Mesodermal cell (in vitro differentiated cells): Measurements from ENCODE around the gene VSIG10L2. TPM values are rescaled to one million over a fixed set of nuclear protein-coding genes. Genes with fewer than 3 reads are reported as not detected.
"Not testable (repeated sequence)": the region's sequence is repeated elsewhere in the genome, so short reads cannot be mapped to it uniquely, and the experiment has no call there.

Source experiments
- H3K27ac ChIP-seq: 2 replicates; pipeline ENCODE4 v1.7.0; 2013; ENCODE audit warnings: mild to moderate bottlenecking, low read depth, low read length, moderate library complexity; ENCODE audit not compliant: severe bottlenecking
- H3K36me3 ChIP-seq: 2 replicates; pipeline ENCODE4 v1.7.1; 2013; ENCODE audit warnings: mild to moderate bottlenecking, low read length, moderate library complexity; ENCODE audit not compliant: control insufficient read depth, insufficient read depth
- H3K4me1 ChIP-seq: one replicate; pipeline ENCODE4 v1.7.1; 2013; ENCODE audit warnings: mild to moderate bottlenecking, low read length; ENCODE audit not compliant: insufficient read depth, control insufficient read depth, poor library complexity, severe bottlenecking
- H3K4me3 ChIP-seq: 2 replicates; pipeline ENCODE4 v1.7.0; 2013; ENCODE audit warnings: low read length, control low read depth, mild to moderate bottlenecking; ENCODE audit not compliant: insufficient read depth, poor library complexity, severe bottlenecking; ENCODE audit errors: extremely low read depth
- H3K9me3 ChIP-seq: 2 replicates; pipeline ENCODE4 v1.7.1; 2013; ENCODE audit warnings: mild to moderate bottlenecking, low read length, moderate library complexity; ENCODE audit not compliant: control insufficient read depth
- WGBS, 2 experiments: methylation state at CpG; one replicate each; pipeline ENCODE4 v1.1.5; 2013; ENCODE audit warnings: missing lambda C conversion rate in 2 of 2; ENCODE audit not compliant: insufficient coverage in 2 of 2; 5-methylcytosine and 5-hydroxymethylcytosine counted together
- polyA plus RNA-seq, 2 experiments: library from polyadenylated mRNA; stranded (reverse); fragments of 50-300 nt; gene quantifications; one replicate each; pipeline ENCODE4 v1.2.3, GENCODE V29; 2013

The VSIG10L2 gene
- polyA plus RNA-seq (2013, experiment 1 of 2) = not detected
- not detected for polyA plus RNA-seq (2013, experiment 2 of 2)

DNA sequence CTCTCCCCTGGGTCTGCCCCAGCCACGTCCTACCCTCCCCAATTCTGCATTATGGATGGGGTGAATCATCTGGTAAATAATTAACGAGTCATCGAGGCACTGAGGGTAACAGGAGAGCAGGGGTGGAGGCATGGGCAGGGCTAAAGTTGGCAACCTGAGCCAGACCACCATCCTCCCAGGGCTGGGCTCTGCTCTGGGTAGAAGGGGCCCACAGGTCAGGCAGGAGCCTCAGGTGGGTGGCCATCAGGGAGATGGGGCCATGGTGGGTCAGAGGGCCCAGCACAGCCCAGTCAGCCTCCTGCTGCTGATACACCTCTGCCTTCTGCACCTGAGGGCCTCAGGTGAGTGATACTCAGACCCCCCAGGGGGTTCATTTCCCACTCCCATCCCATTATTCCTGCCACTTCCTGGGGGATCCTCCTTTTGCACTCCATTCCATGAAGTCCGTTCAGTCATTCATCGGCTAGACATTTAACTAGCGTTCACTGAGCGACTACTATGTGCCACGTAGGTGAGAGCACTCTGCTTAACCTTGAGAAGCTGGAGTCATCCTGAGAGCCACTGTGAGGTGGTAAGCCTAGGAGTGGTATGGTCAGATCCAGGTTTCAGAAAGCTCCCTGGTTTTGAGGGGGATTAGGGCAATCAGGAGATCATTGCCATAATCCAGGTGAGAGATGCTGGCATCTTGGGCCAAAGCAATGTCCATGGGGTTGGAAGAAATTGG is at the start of gene VSIG10L2:
VSIG10L2 (plus strand) TSS at position 248 of the 724 bp plus-strand sequence; CDS start at position 260, 12 bp downstream.
- Histone ChIP-seq H3K4me1 (no peaks in the 10 kb centered on the region), H3K36me3 (no peaks in the 10 kb centered on the region), H3K9me3 (no peaks in the 10 kb centered on the region), H3K27ac (no peak within 1 kb of the TSS), H3K4me3 (no peak within 1 kb of the TSS)
- 84 to 98% methylated on average over 5 to 6 of the region's 8 CpGs for WGBS, 2 experiments

DNA sequence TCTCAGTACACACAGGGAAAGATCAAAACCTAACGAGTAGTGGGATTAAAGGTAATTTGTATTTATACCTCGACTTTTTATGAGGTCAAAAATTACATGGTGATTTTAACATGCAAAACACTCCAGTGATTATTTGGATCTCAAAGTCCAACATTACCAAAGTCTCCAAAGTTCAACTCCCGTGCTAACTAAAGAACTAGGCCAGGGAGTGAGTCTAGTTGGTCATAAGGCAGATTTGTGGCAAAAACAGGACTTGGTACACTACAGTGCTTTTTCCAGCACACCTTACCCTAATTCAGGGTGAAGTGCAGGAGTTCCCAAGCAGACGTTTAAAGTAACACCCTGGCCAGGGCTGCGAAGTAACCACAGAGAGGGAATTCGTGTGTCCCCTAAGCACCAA is 44.0 kb upstream of the VSIG10L2 start:
- 81 to 91% methylated on average over 3 to 4 of the region's 6 CpGs for WGBS, 2 experiments
- Histone ChIP-seq H3K4me3 (peak overlapping the region; percentile 73), H3K9me3 (peaks cover 7% of the 10 kb centered on the region), H3K27ac (no peak overlapping the region), H3K4me1 (no peaks in the 10 kb centered on the region), H3K36me3 (peaks cover 18% of the 10 kb centered on the region)

DNA sequence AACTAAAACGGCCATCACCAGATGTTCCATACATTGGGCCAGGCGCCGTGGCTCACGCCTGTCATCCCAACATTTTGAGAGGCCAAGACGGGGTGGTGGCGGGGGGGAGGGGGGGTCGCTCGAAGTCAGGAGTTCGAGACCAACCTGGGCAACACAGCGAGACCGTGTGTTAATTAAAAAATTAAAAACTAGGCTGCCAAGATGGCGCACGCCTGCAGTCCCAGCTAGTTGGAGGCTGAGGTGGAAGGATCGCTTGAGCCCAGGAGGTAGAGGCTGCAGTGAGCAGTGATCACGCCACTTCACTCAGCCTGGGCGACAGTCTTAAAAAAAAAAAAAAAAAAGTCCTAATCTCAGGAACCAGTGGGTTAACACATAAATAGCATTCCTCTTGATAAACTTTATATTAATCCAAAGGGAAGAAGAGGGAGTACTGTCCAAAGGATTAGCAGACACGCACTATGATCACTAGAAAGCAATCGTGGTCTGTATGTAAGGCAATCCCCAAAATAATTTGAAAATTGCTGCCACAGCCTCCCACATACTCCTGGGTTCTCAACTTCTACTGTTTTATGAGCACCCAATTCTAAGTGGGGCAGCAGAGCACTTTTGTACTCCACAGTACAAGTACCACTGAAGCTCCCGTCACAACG is 43.4 kb upstream of the VSIG10L2 start:
- 66 to 79% methylated on average over 9 to 13 of the region's 20 CpGs for WGBS, 2 experiments
- peak overlapping the region; percentile 59 for H3K27ac ChIP-seq
- no peaks in the 10 kb centered on the region for H3K4me1 ChIP-seq
- H3K4me3 ChIP-seq = peak overlapping the region; percentile 73
- peaks cover 7% of the 10 kb centered on the region for H3K9me3 ChIP-seq
- H3K36me3 ChIP-seq = peaks cover 18% of the 10 kb centered on the region

DNA sequence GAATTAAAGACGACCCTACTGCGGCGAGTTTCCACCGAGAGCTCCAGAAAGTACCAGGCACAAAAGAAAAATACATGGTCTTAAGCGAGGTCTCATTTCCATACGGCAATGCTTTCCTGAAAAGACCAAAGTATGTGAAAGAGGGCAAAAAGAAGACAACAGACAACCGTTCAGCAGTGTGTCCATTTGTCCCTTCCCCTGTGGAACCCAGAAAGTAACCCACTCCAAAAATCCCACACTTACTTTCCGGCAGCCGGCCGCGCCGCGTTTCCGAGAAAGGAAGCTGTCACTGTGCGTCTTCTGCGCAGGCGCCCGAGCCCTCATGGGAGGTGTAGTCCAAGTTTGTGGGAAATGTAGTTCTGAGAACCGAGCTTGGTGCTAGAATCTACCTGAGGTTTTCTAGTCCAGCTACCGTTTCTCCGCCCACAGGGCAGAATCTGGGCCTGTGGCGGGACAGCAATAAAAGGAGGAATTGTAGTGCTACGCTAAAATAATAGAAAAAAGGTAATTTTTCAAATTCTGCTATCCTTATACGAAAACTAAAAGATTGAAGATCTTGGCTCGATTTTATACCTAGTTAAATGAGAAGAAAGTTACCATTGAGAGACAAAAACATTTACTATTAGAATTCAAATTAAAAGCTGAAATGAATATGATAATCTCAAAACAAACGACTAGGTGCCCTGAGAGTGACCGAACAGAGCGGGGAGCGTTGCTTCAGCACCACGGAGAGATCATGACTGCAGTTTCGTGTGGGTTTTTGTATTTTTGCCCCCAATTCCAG is 42.7 kb upstream of the VSIG10L2 start, which contains the start of gene PUS3:
PUS3 (minus strand) TSS at position 280 of the 784 bp plus-strand sequence. CDS start 6,922 bp downstream, outside the sequence.
- H3K4me1 ChIP-seq = no peaks in the 10 kb centered on the region
- H3K27ac ChIP-seq = peak within 1 kb of the TSS; percentile 59
- peak within 1 kb of the TSS; percentile 73 for H3K4me3 ChIP-seq
- H3K9me3 ChIP-seq = peaks cover 7% of the 10 kb centered on the region
- 0 to 2% methylated on average over 6 to 20 of the region's 31 CpGs for WGBS, 2 experiments
- peaks cover 18% of the 10 kb centered on the region for H3K36me3 ChIP-seq

DNA sequence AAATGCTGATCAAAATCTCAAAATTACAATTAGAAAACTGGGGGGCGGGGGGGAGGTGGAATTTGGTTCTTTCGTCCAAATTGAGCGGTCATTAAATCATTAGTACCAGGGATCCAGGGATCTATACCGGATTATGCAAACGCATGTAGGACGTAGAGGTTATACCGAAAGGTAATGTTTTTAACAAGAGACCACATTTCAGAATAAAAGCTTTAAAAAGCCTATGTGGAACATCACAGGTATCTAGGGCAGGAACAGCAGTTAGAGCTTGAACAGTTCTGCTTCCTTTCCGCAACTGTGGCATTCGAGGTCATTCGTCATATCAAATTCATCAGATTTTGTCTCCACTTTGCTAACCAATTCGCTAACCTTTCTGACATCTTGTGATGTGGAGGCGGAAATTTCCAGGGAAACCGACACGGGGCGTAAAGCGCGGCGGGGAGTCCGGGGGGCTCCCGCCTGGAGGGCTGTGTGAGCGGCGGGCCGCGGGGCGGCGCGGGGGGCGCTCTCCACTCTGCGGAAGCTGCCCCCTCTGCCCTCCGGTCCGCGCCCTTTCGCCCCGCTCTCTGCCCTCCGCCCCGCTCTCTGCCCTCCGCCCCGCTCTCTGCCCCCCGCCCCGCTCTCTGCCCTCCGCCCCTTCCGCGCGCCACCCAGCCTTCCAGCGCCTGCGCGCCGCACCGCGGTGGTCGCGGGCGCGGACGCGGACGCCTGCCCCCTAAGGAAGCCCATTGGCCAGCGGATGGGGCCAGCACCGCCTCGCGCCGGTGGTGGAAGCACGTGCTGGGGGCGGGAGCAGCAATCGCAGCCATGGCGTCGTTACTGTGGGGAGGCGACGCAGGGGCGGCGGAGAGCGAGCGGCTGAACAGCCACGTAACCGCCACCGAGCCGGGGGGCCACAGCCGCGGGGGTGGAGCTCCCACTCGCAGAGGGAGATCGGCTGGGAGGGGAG is 41.9 kb upstream of the VSIG10L2 start, which contains the start of gene DDX25:
DDX25 (plus strand) TSS at position 798 of the 949 bp plus-strand sequence; CDS start at position 808, 10 bp downstream.
- H3K4me3 ChIP-seq = peak within 1 kb of the TSS; percentile 73
- H3K36me3 ChIP-seq = peaks cover 15% of the 10 kb centered on the region
- WGBS, 2 experiments = 4 to 8% methylated on average over 25 to 37 of the region's 81 CpGs
- no peaks in the 10 kb centered on the region for H3K4me1 ChIP-seq
- peaks cover 7% of the 10 kb centered on the region for H3K9me3 ChIP-seq
- H3K27ac ChIP-seq = no peak within 1 kb of the TSS

DNA sequence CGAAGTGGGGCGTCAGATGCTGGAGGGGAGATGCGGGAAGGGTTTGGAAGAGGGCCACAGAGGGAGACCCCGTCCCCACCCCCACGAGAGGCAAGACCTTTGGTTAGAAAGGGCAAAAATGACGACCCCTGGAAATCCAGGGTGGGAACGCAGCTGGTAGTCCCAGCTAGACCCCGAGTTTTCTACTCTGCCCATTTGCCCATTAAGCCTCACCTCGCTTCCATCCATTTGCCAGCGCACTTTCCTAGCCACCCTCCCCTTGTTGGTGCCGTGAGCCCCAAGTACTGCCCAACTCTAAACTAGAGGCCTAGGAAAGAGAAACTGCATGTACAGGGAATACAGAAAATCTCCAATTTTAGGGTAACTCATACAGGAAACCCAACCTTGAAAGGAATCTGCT is 41.2 kb upstream of the VSIG10L2 start:
- H3K4me1 ChIP-seq = no peaks in the 10 kb centered on the region
- H3K4me3 ChIP-seq = peak overlapping the region; percentile 73
- WGBS, 2 experiments = 75 to 81% methylated on average over 8 to 10 of the region's 11 CpGs
- H3K27ac ChIP-seq = no peak overlapping the region
- H3K36me3 ChIP-seq = peaks cover 9% of the 10 kb centered on the region
- peaks cover 7% of the 10 kb centered on the region for H3K9me3 ChIP-seq

DNA sequence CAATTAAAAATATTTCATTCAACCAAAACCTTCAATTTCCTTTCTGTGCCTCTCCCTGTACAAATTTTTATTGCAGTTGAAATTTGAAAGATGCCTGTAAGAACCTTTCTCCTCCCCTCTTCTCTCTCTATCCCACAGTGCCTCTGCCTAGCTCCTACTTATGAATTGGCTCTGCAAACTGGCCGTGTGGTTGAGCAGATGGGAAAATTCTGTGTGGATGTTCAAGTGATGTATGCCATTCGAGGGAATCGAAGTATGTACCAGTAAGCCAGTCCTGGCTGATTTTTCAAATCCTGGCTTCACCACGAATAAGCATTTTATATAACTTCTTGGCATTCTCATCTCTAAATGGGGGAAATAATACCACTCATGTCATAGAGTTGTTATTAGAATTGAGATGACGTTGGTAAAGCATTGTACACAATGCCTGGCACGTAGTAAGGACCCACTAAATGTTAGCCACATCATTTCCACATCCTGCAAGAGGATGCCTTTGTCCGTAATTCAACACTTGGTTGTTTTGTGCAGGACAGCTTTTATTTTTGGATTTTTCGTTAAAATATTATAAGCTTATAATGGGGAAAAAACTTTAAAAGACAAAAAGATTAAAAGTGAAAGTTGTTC is 35.5 kb upstream of the VSIG10L2 start:
- Histone ChIP-seq H3K4me1 (no peaks in the 10 kb centered on the region), H3K36me3 (no peaks in the 10 kb centered on the region), H3K9me3 (no peaks in the 10 kb centered on the region), H3K4me3 (no peak overlapping the region), H3K27ac (no peak overlapping the region)
- 86 to 100% methylated on average over 2 to 4 of the region's 8 CpGs for WGBS, 2 experiments

DNA sequence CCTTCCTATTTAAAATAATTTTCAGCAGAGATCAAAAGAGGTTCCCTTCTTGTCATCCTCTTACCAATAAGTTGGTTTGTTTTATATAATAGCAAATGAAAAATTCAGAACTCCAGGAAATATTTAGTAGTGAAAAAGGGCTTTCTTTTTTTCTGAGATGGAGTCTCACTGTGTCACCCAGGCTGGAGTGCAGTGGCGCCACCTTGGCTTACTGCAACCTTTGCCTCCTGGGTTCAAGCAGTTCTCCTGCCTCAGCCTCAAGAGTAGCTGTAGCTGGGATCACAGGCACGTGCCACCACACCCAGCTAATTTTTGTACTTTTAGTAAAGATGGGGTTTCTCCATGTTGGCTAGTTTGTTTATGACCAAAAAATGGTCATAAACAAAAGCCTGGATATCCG is 31.2 kb upstream of the VSIG10L2 start:
- H3K9me3 ChIP-seq, H3K27ac ChIP-seq, H3K36me3 ChIP-seq, H3K4me1 ChIP-seq, H3K4me3 ChIP-seq: not testable (repeated sequence)
- 67 to 90% methylated on average over 1 to 2 of the region's 3 CpGs for WGBS, 2 experiments

DNA sequence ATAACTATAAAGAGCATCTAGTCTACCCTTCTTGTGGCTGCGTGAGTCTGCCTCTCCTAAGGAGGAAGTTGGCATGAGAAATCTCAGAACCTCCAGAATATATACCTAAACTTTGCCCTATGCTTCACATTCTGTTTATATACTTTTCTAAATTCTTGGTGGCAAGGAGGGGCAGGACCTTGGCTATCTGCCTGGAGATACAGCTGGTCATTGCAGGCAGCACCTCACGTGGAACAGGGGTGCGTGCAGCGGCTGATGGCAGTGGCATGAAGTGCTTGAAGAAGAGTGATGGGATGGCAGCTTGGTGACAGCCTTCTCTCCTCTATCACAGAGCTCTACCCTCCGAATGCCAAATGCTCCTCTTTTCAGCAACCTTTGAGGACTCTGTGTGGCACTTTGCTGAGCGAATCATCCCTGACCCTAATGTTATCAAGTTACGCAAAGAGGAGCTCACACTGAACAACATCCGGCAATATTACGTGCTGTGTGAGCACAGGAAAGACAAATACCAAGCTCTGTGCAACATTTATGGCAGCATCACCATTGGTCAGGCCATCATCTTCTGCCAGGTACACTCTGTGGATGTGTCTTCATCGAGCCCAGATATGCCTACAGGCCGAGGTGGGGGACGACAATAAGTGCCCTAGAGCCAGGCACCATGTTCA is 29.0 kb upstream of the VSIG10L2 start:
- no peak overlapping the region for H3K27ac ChIP-seq
- no peak overlapping the region for H3K4me3 ChIP-seq
- H3K9me3 ChIP-seq = no peaks in the 10 kb centered on the region
- no peaks in the 10 kb centered on the region for H3K36me3 ChIP-seq
- 91 to 96% methylated on average over 11 of the region's 12 CpGs for WGBS, 2 experiments
- H3K4me1 ChIP-seq = no peaks in the 10 kb centered on the region
